Measurements from ENCODE around the gene CFAP20DC. TPM values are rescaled to one million over a fixed set of nuclear protein-coding genes. Genes with fewer than 3 reads are reported as not detected.
"Not testable (repeated sequence)": the region's sequence is repeated elsewhere in the genome, so short reads cannot be mapped to it uniquely, and the experiment has no call there.

The CFAP20DC gene
- total RNA-seq, 4 donors from 2014 or later = 0.17 to 0.32 (median 0.23) TPM; not detected in 1

DNA sequence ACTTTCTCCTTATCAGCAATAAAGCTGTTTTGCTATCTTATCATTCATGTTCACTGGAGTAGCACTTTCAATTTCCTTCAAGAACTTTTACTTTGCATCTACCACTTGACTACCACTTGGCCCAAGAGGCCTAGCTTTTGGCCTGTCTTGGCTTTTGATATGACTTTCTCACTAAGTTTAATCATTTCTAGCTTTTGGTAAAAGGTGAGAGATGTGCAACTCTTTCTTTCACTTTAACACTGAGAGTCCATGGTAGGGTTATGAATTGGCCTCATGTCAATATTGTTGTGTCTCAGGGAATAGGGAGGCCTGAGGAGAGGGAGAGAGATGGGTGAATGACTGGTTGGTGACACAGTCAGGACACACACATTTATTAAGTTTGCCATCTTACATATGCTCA lies 352.3 kb downstream of the CFAP20DC start:
- Histone ChIP-seq H3K9me3 (no peaks in the 10 kb centered on the region), H3K36me3 (no peaks in the 10 kb centered on the region), H3K27ac (replicated peaks in 1 of 4) (no peak overlapping the region), H3K27me3 (no peaks in the 10 kb centered on the region), H3K4me3 (no peak overlapping the region), H3K4me1 (no peaks in the 10 kb centered on the region)
- no peak for DNase-seq (ENCODE audit: extremely low spot score)
- intact Hi-C loops (cut with DNase I) = no loop called here
- TF ChIP-seq, protein P1, sequence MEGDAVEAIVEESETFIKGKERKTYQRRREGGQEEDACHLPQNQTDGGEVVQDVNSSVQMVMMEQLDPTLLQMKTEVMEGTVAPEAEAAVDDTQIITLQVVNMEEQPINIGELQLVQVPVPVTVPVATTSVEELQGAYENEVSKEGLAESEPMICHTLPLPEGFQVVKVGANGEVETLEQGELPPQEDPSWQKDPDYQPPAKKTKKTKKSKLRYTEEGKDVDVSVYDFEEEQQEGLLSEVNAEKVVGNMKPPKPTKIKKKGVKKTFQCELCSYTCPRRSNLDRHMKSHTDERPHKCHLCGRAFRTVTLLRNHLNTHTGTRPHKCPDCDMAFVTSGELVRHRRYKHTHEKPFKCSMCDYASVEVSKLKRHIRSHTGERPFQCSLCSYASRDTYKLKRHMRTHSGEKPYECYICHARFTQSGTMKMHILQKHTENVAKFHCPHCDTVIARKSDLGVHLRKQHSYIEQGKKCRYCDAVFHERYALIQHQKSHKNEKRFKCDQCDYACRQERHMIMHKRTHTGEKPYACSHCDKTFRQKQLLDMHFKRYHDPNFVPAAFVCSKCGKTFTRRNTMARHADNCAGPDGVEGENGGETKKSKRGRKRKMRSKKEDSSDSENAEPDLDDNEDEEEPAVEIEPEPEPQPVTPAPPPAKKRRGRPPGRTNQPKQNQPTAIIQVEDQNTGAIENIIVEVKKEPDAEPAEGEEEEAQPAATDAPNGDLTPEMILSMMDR (IDR thresholded peaks at IDR 0.05) = no peak
- TF ChIP-seq EP300 (IDR thresholded peaks at IDR 0.05) (no peak), POLR2A (IDR thresholded peaks at IDR 0.05; ENCODE audit: low read depth) (no peak), POLR2AphosphoS5 (IDR thresholded peaks at IDR 0.05) (no peak)

DNA sequence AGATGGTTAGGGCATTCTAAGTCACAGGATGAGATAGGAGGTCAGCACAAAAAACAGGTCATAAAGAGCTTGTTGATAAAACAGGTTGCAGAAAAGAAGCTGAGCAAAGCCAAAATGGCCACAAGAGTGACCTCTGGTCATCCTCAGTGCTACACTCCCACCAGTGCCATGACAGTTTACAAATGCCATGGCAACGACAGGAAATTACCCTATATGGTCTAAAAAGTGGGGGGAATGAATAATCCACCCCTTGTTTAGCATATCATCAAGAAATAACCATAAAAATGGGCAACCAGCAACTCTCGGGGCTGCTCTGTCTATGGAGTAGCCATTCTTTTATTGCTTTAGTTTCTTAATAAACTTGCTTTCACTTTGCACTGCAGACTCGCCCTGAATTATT lies 353.0 kb downstream of the CFAP20DC start:
- DNase-seq (ENCODE audit: extremely low spot score); H3K27ac ChIP-seq (replicated peaks in 1 of 4); H3K4me1 ChIP-seq; H3K9me3 ChIP-seq; H3K4me3 ChIP-seq; intact Hi-C loops (cut with DNase I); H3K36me3 ChIP-seq; H3K27me3 ChIP-seq: not testable (repeated sequence)
- 85% methylated on average over 3 of the region's 3 CpGs for WGBS

DNA sequence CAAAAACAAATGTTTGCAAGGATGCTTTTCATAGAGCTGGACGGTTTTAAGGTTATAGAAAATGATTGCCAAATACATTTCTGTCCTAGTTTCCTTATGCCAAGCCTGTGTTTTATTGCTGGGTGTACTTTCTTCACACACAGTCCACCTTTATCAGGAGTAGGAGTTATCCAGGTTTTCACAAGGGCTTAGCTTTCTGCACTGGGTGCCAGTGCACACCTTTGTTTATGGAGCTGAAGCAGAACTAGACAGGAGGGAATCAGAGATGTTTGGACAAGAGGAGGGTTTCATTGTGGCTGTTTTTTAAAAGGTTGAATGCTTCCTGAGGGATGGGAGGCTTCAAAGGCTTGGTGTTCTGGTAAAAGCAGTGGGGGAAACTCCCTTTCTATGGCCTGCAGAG lies 353.7 kb downstream of the CFAP20DC start:
- no peak for DNase-seq (ENCODE audit: extremely low spot score)
- Histone ChIP-seq H3K9me3 (peaks cover 0 to 7% (median 2%) of the 10 kb centered on the region in 4 donors), H3K27ac (replicated peaks in 1 of 4) (no peak overlapping the region), H3K27me3 (no peaks in the 10 kb centered on the region), H3K4me3 (no peak overlapping the region), H3K36me3 (no peaks in the 10 kb centered on the region), H3K4me1 (no peaks in the 10 kb centered on the region)
- WGBS = 56% methylated on average over 1 of the region's 1 CpG
- intact Hi-C loops (cut with DNase I) = no loop called here
- TF ChIP-seq POLR2AphosphoS5 (IDR thresholded peaks at IDR 0.05) = no peak
- TF ChIP-seq POLR2A (IDR thresholded peaks at IDR 0.05; ENCODE audit: low read depth) = no peak
- TF ChIP-seq, protein P1 (IDR thresholded peaks at IDR 0.05) = no peak
- no peak for TF ChIP-seq EP300 (IDR thresholded peaks at IDR 0.05)

DNA sequence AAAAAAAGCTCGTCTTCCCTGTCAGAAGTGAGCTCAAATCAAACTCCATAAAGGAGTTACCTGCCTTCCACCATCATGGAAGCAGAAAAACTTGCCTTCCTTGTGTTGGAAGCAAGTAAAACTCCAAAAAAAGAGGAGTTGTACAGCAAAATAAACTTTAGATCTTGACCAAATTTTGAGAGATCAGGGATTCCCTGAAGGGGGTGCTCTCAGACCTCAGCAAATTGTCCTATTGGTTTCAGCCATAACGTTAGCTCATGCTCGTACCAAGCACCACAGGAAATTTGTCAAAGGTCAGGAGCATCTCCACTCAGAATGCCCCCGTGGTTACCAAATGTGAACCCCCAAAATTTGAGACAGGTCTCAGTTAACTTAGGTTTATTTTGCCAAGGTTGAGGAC lies 354.5 kb downstream of the CFAP20DC start:
- H3K9me3 ChIP-seq; H3K36me3 ChIP-seq; DNase-seq (ENCODE audit: extremely low spot score); H3K27ac ChIP-seq (replicated peaks in 1 of 4); intact Hi-C loops (cut with DNase I); H3K4me3 ChIP-seq; H3K4me1 ChIP-seq; H3K27me3 ChIP-seq: not testable (repeated sequence)
- 66% methylated on average over 4 of the region's 4 CpGs for WGBS

DNA sequence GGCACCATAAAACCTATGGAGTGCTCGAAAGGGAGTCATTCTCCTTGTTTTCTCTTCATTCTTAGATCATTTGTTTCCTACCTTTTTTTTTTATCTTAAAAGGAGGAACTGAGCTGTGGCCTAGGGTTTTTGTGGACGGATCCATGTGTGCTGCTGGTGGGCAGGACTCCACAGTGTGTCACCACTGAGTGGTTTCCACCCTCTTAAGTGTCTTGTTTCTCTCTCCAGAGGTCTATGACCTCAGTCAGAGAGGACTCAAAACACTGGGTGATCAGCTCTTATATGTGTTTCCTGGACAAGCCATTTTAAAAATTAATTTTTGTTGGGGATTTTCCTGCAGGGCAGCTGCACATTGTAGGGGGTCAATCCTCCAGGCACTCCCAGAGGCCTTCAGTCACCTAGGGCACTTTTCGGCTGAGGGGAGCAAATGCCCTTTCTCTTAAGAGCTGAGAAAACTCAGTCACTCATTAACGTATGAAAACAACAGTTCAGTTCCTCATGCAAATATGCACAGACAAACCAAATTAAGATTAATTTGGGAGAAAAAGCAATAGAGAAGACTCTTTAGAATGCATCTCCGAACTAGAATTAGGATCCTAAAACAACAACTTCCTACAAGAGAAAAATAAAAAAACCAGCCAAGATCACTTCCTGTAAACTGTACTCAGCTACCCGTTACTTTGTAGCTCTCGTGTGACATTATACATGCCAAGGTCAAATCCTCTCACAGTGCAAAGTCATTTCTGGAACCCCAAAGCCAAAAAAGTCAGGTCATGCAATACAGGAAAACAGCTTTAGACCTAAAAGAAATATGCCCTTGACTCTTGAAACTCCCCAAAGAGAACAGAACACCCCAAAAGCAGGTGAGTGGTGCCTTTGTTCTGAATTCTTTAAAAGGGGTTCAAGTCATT lies 355.6 kb downstream of the CFAP20DC start:
- Histone ChIP-seq H3K36me3 (no peaks in the 10 kb centered on the region), H3K4me3 (no peak overlapping the region), H3K4me1 (no peaks in the 10 kb centered on the region), H3K27ac (replicated peaks in 1 of 4) (no peak overlapping the region), H3K9me3 (peaks cover 0 to 7% (median 2%) of the 10 kb centered on the region in 4 donors), H3K27me3 (no peaks in the 10 kb centered on the region)
- no peak for DNase-seq (ENCODE audit: extremely low spot score)
- TF ChIP-seq POLR2A (IDR thresholded peaks at IDR 0.05; ENCODE audit: low read depth) (no peak), POLR2AphosphoS5 (IDR thresholded peaks at IDR 0.05) (no peak), EP300 (IDR thresholded peaks at IDR 0.05) (no peak)
- TF ChIP-seq, protein P1 (IDR thresholded peaks at IDR 0.05) = no peak
- 69% methylated on average over 7 of the region's 7 CpGs for WGBS
- intact Hi-C loops (cut with DNase I) = no loop called here

DNA sequence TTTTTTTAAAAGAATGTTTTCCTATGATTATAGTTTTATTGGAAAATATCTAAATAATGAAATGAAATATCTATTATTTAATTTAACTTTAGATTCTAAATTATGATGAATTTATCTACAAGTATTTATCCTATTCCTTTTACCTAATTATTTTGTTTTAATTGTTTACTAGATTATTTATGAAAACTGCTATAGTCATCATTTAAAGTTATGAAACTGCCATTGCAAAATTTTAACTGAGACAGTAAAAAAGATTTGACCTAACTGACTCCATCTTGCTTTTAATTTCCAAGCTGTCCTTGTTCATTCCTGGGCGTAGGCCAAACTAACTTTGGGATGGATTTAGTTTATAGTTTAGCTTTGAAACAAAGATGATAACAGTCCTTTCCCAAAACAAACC lies 357.3 kb downstream of the CFAP20DC start:
- TF ChIP-seq, protein P1 (IDR thresholded peaks at IDR 0.05) = no peak
- TF ChIP-seq POLR2A (IDR thresholded peaks at IDR 0.05; ENCODE audit: low read depth) = no peak
- TF ChIP-seq POLR2AphosphoS5 (IDR thresholded peaks at IDR 0.05) = no peak
- TF ChIP-seq EP300 (IDR thresholded peaks at IDR 0.05) = no peak
- Histone ChIP-seq H3K27me3 (no peaks in the 10 kb centered on the region), H3K9me3 (peaks cover 0 to 7% (median 2%) of the 10 kb centered on the region in 4 donors), H3K4me3 (no peak overlapping the region), H3K4me1 (no peaks in the 10 kb centered on the region), H3K27ac (replicated peaks in 1 of 4) (no peak overlapping the region), H3K36me3 (no peaks in the 10 kb centered on the region)
- DNase-seq (ENCODE audit: extremely low spot score) = no peak
- intact Hi-C loops (cut with DNase I) = no loop called here
- 84% methylated on average over 1 of the region's 1 CpG for WGBS

All from esophagus muscularis mucosa (tissue), 4 donors.